Kidney (tissue), 14 donors: Measurements from ENCODE around the gene OGFRL1. TPM values are rescaled to one million over a fixed set of nuclear protein-coding genes. Genes with fewer than 3 reads are reported as not detected.

ENCODE experiments used
- DNase-seq, 5 donors: peaks; one replicate each; pipeline ENCODE4 v3.0.0-alpha.2; 2013 to 2020
- FAIRE-seq: peaks from 2 replicates; lab custom pipeline; 2012; peaks lifted over from hg19 to GRCh38; lab: Jason Lieb, UNC
- H3K27ac ChIP-seq, 2 donors: one replicate each; pipeline ENCODE4 v1.7.0; 2013; ENCODE audit warnings: low read depth in 2 of 2, low read length in 2 of 2, inconsistent platforms in 1 of 2
- H3K27me3 ChIP-seq: one replicate; pipeline ENCODE4 v1.7.1; 2013; ENCODE audit warnings: low read length, inconsistent platforms; ENCODE audit not compliant: control insufficient read depth, insufficient read depth
- H3K36me3 ChIP-seq, 3 donors: one replicate each; pipeline versions ENCODE4 v1.7.0 to v1.7.1; 2013; ENCODE audit warnings: low read length in 3 of 3, control low read depth in 1 of 3, inconsistent platforms in 1 of 3; ENCODE audit not compliant: insufficient read depth in 3 of 3, control insufficient read depth in 2 of 3
- H3K4me1 ChIP-seq, 3 donors: one replicate each; pipeline versions ENCODE4 v1.7.0 to v1.7.1; 2013; ENCODE audit warnings: low read length in 3 of 3, inconsistent platforms in 1 of 3, low read depth in 1 of 3; ENCODE audit not compliant: control insufficient read depth in 2 of 3, insufficient read depth in 2 of 3
- H3K4me3 ChIP-seq, 3 donors: one replicate each; pipeline versions ENCODE4 v1.7.0 to v1.8.1; 2013; ENCODE audit warnings: low read length in 3 of 3, control low read depth in 1 of 3, inconsistent platforms in 1 of 3
- H3K9ac ChIP-seq, 3 donors: one replicate each; pipeline versions ENCODE4 v1.7.0 to v1.7.1; 2013; ENCODE audit warnings: low read length in 3 of 3, control low read depth in 1 of 3, inconsistent platforms in 1 of 3
- H3K9me3 ChIP-seq, 3 donors: one replicate each; pipeline versions ENCODE4 v1.7.0 to v1.7.1; 2013; ENCODE audit warnings: low read length in 3 of 3, control low read depth in 1 of 3, inconsistent platforms in 1 of 3; ENCODE audit not compliant: control insufficient read depth in 2 of 3, insufficient read depth in 1 of 3
- intact Hi-C: fragments of 100-400 bp; cut with DNase I; formaldehyde crosslinking; loops from one replicate; pipeline ENCODE4 v1.11.1; 2022
- polyA plus RNA-seq: library from polyadenylated mRNA; stranded (reverse); fragments of 350-450 nt; fragmentation: Illumina TruSeq; extraction: RNeasy Lipid Tissue Mini Kit (QIAGEN cat#74804); gene quantifications from one replicate; pipeline ENCODE4 v1.2.3, GENCODE V29; 2014; ENCODE audit warnings: low read depth, low replicate concordance; ENCODE audit not compliant: insufficient read depth
- total RNA-seq: library from RNA; stranded (reverse); fragmentation: NEBNext Ultra II Directional; extraction: Animal tissue kit (Norgen Biotek cat#: 25700); gene quantifications from one replicate; pipeline ENCODE4 v1.2.1, GENCODE V29; 2021
- TF ChIP-seq, protein P1 (sequence below): IDR thresholded peaks from 3 replicates; pipeline ENCODE4 v1.5.1; 2012; ENCODE audit warnings: mild to moderate bottlenecking, moderate library complexity, borderline replicate concordance; ENCODE audit not compliant: insufficient read depth; ENCODE audit errors: extremely low read depth
- donor health status: control.
- donor health status: control.
- donor health status: control.
- donor health status: control.
- donor health status: control.
- donor health status: DM: yes; HTN: yes; CAD: no.
- donor health status: Normal renal cell carcinoma (clear cell type).

OGFRL1 gene
- total and polyA plus RNA-seq, 2 donors from 2014 or later, result 3.6 to 16.0 TPM

DNA sequence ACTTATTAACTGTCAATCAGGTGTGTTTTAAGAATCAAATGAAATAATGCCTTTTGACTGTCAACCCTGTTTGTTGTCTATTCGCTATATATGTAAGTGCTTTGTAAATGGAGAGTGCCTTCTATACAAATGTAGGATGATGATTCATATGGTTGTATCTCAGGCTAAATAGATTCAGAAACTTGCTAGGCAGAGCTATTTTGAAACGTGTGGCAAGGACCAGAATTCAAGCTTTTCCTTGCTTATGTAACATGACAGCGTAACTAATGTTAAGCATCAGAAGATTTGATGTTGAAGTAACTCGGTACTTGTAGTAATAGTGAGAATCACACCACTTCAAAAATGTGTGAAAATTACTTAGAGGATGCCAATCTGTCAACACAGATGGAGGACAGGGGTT, 3.4 kb downstream of the OGFRL1 start:
- Histone ChIP-seq H3K4me3 (no peak overlapping the region), H3K27me3 (no peaks in the 10 kb centered on the region), H3K9me3 (no peaks in the 10 kb centered on the region), H3K4me1 (peaks cover 4 to 12% (median 7%) of the 10 kb centered on the region in 3 donors), H3K27ac (no peak overlapping the region), H3K9ac (no peak overlapping the region), H3K36me3 (peaks cover 0 to 10% (median 0%) of the 10 kb centered on the region in 3 donors)
- FAIRE-seq, result no peak
- intact Hi-C loops, result no loop called here
- no peak for DNase-seq
- TF ChIP-seq, protein P1, sequence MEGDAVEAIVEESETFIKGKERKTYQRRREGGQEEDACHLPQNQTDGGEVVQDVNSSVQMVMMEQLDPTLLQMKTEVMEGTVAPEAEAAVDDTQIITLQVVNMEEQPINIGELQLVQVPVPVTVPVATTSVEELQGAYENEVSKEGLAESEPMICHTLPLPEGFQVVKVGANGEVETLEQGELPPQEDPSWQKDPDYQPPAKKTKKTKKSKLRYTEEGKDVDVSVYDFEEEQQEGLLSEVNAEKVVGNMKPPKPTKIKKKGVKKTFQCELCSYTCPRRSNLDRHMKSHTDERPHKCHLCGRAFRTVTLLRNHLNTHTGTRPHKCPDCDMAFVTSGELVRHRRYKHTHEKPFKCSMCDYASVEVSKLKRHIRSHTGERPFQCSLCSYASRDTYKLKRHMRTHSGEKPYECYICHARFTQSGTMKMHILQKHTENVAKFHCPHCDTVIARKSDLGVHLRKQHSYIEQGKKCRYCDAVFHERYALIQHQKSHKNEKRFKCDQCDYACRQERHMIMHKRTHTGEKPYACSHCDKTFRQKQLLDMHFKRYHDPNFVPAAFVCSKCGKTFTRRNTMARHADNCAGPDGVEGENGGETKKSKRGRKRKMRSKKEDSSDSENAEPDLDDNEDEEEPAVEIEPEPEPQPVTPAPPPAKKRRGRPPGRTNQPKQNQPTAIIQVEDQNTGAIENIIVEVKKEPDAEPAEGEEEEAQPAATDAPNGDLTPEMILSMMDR, result no peak

DNA sequence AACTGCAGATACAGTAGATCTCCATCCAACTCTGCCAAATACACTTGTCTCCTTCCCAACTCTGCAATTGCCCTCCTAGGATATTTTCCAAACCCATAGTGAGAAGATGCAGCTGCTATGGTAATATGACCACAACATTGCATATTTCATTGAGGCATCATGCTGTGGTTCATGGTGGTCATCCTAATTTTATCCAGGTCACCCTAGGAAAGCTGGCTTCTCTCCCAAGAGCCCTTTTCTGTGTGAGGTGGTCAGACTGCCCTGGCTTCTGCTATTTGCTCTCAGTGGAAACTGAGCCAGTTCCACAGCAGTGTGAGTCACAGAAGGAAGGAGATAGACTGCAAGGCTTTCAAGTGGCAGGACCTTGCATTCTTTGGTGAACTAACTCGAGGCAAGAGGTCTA, 5.5 kb downstream of the OGFRL1 start:
- Histone ChIP-seq H3K4me3 (no peak overlapping the region), H3K9me3 (no peaks in the 10 kb centered on the region), H3K27me3 (no peaks in the 10 kb centered on the region), H3K27ac (no peak overlapping the region), H3K4me1 (peaks cover 0 to 7% (median 4%) of the 10 kb centered on the region in 3 donors), H3K9ac (no peak overlapping the region), H3K36me3 (peaks cover 0 to 10% (median 0%) of the 10 kb centered on the region in 3 donors)
- DNase-seq (no peak), FAIRE-seq (no peak)
- TF ChIP-seq, protein P1, result no peak
- intact Hi-C loops, result no loop called here

DNA sequence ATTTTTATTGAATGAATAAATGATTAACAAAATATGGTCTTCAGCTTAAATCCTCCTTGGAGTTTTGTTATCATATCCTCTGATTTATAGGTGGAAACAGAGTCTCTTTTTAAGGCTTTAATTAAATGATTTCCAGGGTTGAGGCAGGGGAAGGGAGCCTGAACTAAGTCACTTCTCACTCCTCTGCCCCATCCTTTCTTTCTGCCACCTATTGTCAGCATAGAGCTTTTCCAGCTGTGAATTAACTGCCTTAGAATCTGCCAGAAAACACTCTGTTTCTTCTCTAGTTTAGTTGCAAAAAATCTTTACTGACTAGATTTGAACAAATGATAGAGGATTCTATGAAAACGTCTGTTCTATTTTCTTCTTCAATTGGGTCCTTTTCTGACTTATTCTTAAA, 9.8 kb downstream of the OGFRL1 start:
- Histone ChIP-seq H3K27me3 (no peaks in the 10 kb centered on the region), H3K4me3 (no peak overlapping the region), H3K36me3 (peaks cover 0 to 10% (median 0%) of the 10 kb centered on the region in 3 donors), H3K9ac (no peak overlapping the region), H3K4me1 (no peaks in the 10 kb centered on the region), H3K27ac (no peak overlapping the region), H3K9me3 (no peaks in the 10 kb centered on the region)
- TF ChIP-seq, protein P1, result no peak
- intact Hi-C loops, result no loop called here
- FAIRE-seq (no peak), DNase-seq (peak in 1 of 5 donors; percentile 15)
